PC-9 (cell line): Measurements from ENCODE around the gene MYADM.

Experiments used
- EZH2 ChIP-seq: fragments of 200-600 bp; sonication (generic); IDR thresholded peaks from 2 replicates; pipeline ENCODE4 v1.8.0; 2017; ENCODE audit warnings: antibody characterized with exemption, low read depth
- TF ChIP-seq, protein P1 (sequence below): fragments of 200-600 bp; sonication (generic); conservative IDR thresholded peaks from 2 replicates; pipeline ENCODE4 v1.6.1; 2017; ENCODE audit warnings: mixed run types, antibody characterized with exemption, mild to moderate bottlenecking, moderate library complexity

DNA sequence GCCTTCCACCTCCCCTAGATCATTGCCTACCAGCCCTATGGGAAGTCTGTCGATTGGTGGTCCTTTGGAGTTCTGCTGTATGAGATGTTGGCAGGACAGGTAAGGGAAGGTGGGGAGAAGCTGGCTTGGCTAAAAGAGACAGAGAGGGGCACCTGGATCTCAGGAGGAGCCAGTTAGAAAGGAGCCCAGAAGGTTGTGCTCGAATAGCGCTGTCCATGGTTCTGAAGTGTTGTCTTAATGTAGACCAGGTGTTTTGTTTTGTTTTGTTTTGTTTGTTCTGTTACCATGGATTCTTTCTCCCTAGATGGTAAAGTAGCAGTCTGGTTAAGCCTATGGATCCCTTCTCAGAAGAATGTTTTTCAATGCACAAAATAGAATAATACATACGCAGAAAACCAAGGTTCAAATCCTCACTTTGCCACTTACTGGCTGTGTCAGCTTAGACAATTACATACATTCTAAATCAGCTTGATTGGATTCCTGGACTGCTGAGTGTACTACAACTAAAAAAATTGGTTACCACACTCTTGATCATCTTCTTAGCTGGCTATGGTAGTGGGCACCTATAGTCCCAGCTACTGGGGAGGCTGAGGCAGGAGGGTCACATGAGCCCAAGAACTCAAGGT is 35.5 kb downstream of the MYADM start:
- TF ChIP-seq, protein P1, sequence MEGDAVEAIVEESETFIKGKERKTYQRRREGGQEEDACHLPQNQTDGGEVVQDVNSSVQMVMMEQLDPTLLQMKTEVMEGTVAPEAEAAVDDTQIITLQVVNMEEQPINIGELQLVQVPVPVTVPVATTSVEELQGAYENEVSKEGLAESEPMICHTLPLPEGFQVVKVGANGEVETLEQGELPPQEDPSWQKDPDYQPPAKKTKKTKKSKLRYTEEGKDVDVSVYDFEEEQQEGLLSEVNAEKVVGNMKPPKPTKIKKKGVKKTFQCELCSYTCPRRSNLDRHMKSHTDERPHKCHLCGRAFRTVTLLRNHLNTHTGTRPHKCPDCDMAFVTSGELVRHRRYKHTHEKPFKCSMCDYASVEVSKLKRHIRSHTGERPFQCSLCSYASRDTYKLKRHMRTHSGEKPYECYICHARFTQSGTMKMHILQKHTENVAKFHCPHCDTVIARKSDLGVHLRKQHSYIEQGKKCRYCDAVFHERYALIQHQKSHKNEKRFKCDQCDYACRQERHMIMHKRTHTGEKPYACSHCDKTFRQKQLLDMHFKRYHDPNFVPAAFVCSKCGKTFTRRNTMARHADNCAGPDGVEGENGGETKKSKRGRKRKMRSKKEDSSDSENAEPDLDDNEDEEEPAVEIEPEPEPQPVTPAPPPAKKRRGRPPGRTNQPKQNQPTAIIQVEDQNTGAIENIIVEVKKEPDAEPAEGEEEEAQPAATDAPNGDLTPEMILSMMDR = no peak
- TF ChIP-seq EZH2 = no peak
